Activated T-cell treated with anti-CD3 and anti-CD28 coated beads, Interleukin-2, amount 50 U/mL, for 72 hours (primary cell): Measurements from ENCODE around the gene CSMD2. TPM values are rescaled to one million over a fixed set of nuclear protein-coding genes. Genes with fewer than 3 reads are reported as not detected.

Experiments
- total RNA-seq, 2 donors: library from RNA; stranded (reverse); gene quantifications; one replicate each; pipeline ENCODE4 v1.2.3, GENCODE V29; 2022

Gene CSMD2
- total RNA-seq, 2 donors from 2014 or later: not detected

Other genes with a start within 250 kb of the CSMD2 start
- not detected for gene C1orf94, start 11.7 kb upstream of the CSMD2 start, total RNA-seq